Transverse colon (tissue), 4 donors: ENCODE data around the gene SYMPK.

Source experiments
- POLR2A ChIP-seq: fragments of 450-650 bp; IDR thresholded peaks from one replicate; pipeline ENCODE4 v1.6.1; 2016; ENCODE audit warnings: antibody characterized with exemption, mild to moderate bottlenecking, moderate library complexity
- POLR2AphosphoS5 ChIP-seq, 3 donors: sonication (generic); formaldehyde crosslinking; IDR thresholded peaks; one replicate each; pipeline ENCODE4 v1.6.1; 2016; ENCODE audit warnings: antibody characterized with exemption in 3 of 3
- TF ChIP-seq, protein P1 (sequence below), 5 experiments: fragments of 200-600 bp in 3 of 5; fragments of 450-650 bp in 2 of 5; sonication (generic) in 3 of 5; IDR thresholded peaks; 1 replicate in 2 of 5; 2 replicates in 3 of 5; pipeline ENCODE4 v1.5.1; 2016 to 2017; ENCODE audit warnings: antibody characterized with exemption in 5 of 5, inconsistent platforms in 3 of 5, mild to moderate bottlenecking in 2 of 5, moderate library complexity in 1 of 5

DNA sequence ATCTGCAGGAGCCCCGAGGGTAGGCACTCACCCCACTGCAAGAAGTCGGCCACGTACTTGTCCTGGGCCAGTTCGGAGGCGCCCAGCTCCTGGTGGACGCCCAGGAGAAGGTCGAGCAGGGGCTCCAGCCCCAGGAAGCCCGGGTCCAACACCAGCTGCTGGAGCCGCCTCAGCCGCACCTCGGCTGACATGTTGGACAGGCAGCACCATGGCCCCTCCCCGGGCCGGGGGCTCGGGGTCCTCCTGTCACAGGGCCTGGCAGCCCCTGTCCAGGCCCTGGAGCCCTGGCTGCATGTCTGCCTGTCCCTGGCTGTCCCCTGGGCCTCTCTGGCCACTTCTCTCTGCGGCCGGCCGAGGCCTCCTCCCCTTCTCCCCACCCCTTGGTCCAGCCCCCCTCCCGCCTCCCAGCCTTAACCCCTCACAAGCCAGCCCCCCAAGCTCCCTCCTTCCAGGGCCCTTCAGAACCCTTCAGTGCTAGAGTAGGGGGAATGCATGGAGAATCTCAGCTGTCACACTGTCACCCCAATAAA is 80.7 kb downstream of the SYMPK start, which contains the start of gene DMPK:
- no peak for TF ChIP-seq POLR2A
- TF ChIP-seq, protein P1, sequence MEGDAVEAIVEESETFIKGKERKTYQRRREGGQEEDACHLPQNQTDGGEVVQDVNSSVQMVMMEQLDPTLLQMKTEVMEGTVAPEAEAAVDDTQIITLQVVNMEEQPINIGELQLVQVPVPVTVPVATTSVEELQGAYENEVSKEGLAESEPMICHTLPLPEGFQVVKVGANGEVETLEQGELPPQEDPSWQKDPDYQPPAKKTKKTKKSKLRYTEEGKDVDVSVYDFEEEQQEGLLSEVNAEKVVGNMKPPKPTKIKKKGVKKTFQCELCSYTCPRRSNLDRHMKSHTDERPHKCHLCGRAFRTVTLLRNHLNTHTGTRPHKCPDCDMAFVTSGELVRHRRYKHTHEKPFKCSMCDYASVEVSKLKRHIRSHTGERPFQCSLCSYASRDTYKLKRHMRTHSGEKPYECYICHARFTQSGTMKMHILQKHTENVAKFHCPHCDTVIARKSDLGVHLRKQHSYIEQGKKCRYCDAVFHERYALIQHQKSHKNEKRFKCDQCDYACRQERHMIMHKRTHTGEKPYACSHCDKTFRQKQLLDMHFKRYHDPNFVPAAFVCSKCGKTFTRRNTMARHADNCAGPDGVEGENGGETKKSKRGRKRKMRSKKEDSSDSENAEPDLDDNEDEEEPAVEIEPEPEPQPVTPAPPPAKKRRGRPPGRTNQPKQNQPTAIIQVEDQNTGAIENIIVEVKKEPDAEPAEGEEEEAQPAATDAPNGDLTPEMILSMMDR (IDR thresholded peaks at IDR 0.05): no peak
- peak in 2 of 3 donors; percentile 27 to 36 for TF ChIP-seq POLR2AphosphoS5 (IDR thresholded peaks at IDR 0.05)
